ENCODE data around the gene TTYH3.
"Not testable (repeated sequence)": the region's sequence is repeated elsewhere in the genome, so short reads cannot be mapped to it uniquely, and the experiment has no call there.

The TTYH3 gene

GRCh38 chr7:2603044-2603965, 28.5 kb upstream of the TTYH3 start:
- DNase-seq, result no peak

GRCh38 chr7:2604608-2605174, 27.1 kb upstream of the TTYH3 start:
- no peak for DNase-seq

GRCh38 chr7:2605608-2606538, 25.9 kb upstream of the TTYH3 start:
- no peak for DNase-seq

- DNase-seq, result no peak
Measured at GRCh38 chr7:2606539-2606936, 25.2 kb upstream of the TTYH3 start.

- DNase-seq, result no peak
Measured at GRCh38 chr7:2607122-2607922, 24.5 kb upstream of the TTYH3 start.

GRCh38 chr7:2607923-2608904, 23.6 kb upstream of the TTYH3 start:
- no peak for DNase-seq

- DNase-seq, result peak; percentile 71
Measured at GRCh38 chr7:2608921-2609411, 22.8 kb upstream of the TTYH3 start.

- not testable (repeated sequence) for DNase-seq
Measured at GRCh38 chr7:2609646-2610045, 22.1 kb upstream of the TTYH3 start.

GRCh38 chr7:2610466-2610865, 21.3 kb upstream of the TTYH3 start:
- DNase-seq, result no peak

- DNase-seq, result no peak
Measured at GRCh38 chr7:2610898-2611297, 20.9 kb upstream of the TTYH3 start.

- DNase-seq, result no peak
Measured at GRCh38 chr7:2611401-2611800, 20.4 kb upstream of the TTYH3 start.

GRCh38 chr7:2611922-2612321, 19.9 kb upstream of the TTYH3 start:
- no peak for DNase-seq

- DNase-seq, result no peak
Measured at GRCh38 chr7:2612445-2613097, 19.2 kb upstream of the TTYH3 start.

- no peak for DNase-seq
Measured at GRCh38 chr7:2613098-2613930, 18.5 kb upstream of the TTYH3 start.

- DNase-seq, result no peak
Measured at GRCh38 chr7:2613931-2614600, 17.7 kb upstream of the TTYH3 start.

GRCh38 chr7:2614631-2615330, 17.0 kb upstream of the TTYH3 start:
- DNase-seq, result no peak

GRCh38 chr7:2616387-2617324, 15.1 kb upstream of the TTYH3 start:
- no peak for DNase-seq

Data from OCI-M1 (cell line).